Ascending aorta (tissue), 2 donors: Measurements from ENCODE around the gene CHGA. TPM values are rescaled to one million over a fixed set of nuclear protein-coding genes. Genes with fewer than 3 reads are reported as not detected.

Experiments
- DNase-seq, 2 donors: peaks; one replicate each; pipeline ENCODE4 v3.0.0-alpha.2; 2019; ENCODE audit warnings: low spot score in 2 of 2
- H3K27ac ChIP-seq, 2 donors: fragments of 200-600 bp; sonication (generic); one replicate each; pipeline ENCODE4 v1.5.1; 2016 to 2017; ENCODE audit warnings: mild to moderate bottlenecking in 1 of 2
- H3K27me3 ChIP-seq: fragments of 200-600 bp; sonication (generic); one replicate; pipeline ENCODE4 v1.5.1; 2017
- H3K36me3 ChIP-seq, 2 donors: fragments of 200-600 bp; sonication (generic); one replicate each; pipeline ENCODE4 v1.5.1; 2016
- H3K4me1 ChIP-seq, 2 donors: fragments of 200-600 bp; sonication (generic); one replicate each; pipeline ENCODE4 v1.5.1; 2016 to 2017; ENCODE audit warnings: mild to moderate bottlenecking in 1 of 2
- H3K4me3 ChIP-seq, 2 donors: fragments of 200-600 bp; sonication (generic); one replicate each; pipeline ENCODE4 v1.5.1; 2016 to 2017; ENCODE audit warnings: mild to moderate bottlenecking in 1 of 2
- H3K9me3 ChIP-seq, 2 donors: fragments of 200-600 bp; sonication (generic); one replicate each; pipeline ENCODE4 v1.5.1; 2016
- intact Hi-C: fragments of 100-400 bp; cut with DNase I; formaldehyde crosslinking; loops from one replicate; pipeline ENCODE4 v1.15.1; 2023
- total RNA-seq: library from RNA; depleted of rRNA; stranded (reverse); fragments of >200 nt; gene quantifications from one replicate; pipeline ENCODE4 v1.1.0, GENCODE V29; 2016
- TF ChIP-seq, protein P1 (sequence below), 3 experiments: fragments of 200-600 bp in 2 of 3; fragments of 450-650 bp in 1 of 3; sonication (generic) in 2 of 3; IDR thresholded peaks; one replicate each; pipeline ENCODE4 v1.5.1; 2016 to 2019; ENCODE audit warnings: antibody characterized with exemption in 3 of 3, mild to moderate bottlenecking in 1 of 3, moderate library complexity in 1 of 3

The CHGA gene
- total RNA-seq, 1 donor from 2014 or later: 0.32 TPM

DNA sequence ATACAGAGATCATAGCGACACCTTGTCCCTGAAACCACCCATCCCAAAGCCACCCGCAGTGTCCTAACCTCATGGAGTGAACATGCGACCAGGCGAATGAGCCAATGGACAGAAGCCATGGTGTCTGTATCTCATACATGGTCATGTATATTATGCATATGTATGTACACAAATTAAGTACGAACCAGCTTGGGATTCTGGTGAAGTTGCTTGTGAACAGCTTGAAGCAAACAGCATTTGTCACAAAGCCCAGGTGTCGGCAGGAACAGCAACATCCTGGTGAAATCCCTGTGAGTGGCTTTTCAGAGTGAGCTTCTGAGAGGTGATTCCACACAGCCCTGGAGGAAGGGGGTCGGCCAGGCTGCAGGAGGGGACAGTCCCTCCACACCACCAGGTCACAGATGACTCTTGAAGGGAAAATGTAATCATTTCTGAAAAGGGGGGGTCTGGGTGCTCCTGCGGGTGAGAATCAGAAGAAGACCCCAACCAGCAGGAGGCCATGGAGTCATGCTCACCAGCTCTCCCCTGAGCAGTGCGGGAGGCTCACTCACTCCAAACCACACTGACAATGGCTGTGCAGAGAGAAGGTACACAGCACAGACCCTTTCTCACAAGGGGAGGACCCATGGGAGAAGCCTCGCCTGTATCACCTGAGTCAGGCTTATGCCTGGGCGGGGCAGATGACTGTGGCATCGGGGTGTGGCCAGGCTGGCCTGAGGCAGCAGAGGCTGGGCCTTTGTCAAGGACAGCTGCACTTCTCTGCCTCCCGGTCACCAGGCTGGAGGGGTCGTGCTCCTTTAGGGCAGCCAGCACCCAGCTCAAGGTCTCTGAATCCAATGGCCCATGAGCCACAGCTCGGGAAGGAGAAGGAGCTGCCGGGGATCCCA, 14.3 kb downstream of the CHGA start:
- Histone ChIP-seq H3K9me3 (no peaks in the 10 kb centered on the region), H3K27me3 (no peaks in the 10 kb centered on the region), H3K4me3 (no peak overlapping the region), H3K36me3 (peaks cover 18 to 38% of the 10 kb centered on the region in 2 donors), H3K4me1 (no peaks in the 10 kb centered on the region), H3K27ac (no peak overlapping the region)
- no peak for DNase-seq
- TF ChIP-seq, protein P1, sequence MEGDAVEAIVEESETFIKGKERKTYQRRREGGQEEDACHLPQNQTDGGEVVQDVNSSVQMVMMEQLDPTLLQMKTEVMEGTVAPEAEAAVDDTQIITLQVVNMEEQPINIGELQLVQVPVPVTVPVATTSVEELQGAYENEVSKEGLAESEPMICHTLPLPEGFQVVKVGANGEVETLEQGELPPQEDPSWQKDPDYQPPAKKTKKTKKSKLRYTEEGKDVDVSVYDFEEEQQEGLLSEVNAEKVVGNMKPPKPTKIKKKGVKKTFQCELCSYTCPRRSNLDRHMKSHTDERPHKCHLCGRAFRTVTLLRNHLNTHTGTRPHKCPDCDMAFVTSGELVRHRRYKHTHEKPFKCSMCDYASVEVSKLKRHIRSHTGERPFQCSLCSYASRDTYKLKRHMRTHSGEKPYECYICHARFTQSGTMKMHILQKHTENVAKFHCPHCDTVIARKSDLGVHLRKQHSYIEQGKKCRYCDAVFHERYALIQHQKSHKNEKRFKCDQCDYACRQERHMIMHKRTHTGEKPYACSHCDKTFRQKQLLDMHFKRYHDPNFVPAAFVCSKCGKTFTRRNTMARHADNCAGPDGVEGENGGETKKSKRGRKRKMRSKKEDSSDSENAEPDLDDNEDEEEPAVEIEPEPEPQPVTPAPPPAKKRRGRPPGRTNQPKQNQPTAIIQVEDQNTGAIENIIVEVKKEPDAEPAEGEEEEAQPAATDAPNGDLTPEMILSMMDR (IDR thresholded peaks at IDR 0.05): no peak
- intact Hi-C loops: no loop called here

DNA sequence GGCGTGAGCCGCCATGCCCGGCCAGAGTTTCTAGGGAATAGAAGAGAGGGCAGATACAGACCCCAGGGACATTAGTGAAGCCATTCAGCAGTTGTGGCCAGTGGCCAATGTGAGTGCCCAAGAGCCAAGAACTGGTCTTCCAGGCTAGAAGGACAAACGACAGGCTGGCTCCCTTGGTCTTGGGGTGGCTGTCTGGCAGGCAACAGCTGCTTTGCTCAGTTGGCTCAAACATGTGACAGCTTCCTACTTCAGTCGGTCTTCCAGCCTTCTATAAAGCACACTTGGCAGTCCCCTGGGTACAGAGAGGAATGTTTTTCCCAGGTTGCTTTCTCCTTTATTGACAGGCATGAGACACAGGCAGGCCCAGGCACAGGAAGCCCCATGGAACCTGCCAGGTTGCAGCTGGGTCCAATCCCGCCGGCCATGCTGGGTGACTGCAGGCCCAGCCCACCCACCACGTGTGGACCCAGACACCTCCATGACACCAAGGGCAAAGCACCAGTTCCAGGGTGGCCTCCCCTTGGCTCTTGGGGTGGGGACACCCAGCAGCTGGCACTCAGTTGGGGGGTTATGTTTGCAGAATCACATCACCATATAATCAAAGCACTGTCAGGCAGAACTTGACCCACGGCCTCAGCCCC, 15.4 kb downstream of the CHGA start:
- Histone ChIP-seq H3K4me3 (no peak overlapping the region), H3K9me3 (no peaks in the 10 kb centered on the region), H3K4me1 (no peaks in the 10 kb centered on the region), H3K27me3 (no peaks in the 10 kb centered on the region), H3K27ac (no peak overlapping the region), H3K36me3 (peaks cover 20 to 46% of the 10 kb centered on the region in 2 donors)
- intact Hi-C loops: no loop called here
- TF ChIP-seq, protein P1 (IDR thresholded peaks at IDR 0.05): no peak
- DNase-seq: no peak

- H3K9me3 ChIP-seq: no peaks in the 10 kb centered on the region
- TF ChIP-seq, protein P1 (IDR thresholded peaks at IDR 0.05): no peak
- peaks cover 25 to 54% of the 10 kb centered on the region in 2 donors for H3K36me3 ChIP-seq
- H3K4me1 ChIP-seq: no peaks in the 10 kb centered on the region
- intact Hi-C loops: no loop called here
- DNase-seq: no peak
- H3K27me3 ChIP-seq: no peaks in the 10 kb centered on the region
- no peak overlapping the region for H3K4me3 ChIP-seq
- H3K27ac ChIP-seq: no peak overlapping the region
Measured at GRCh38 chr14:92938890-92939671, 16.1 kb downstream of the CHGA start.

GRCh38 chr14:92939699-92940098, 16.7 kb downstream of the CHGA start:
- intact Hi-C loops: no loop called here
- Histone ChIP-seq H3K27me3 (no peaks in the 10 kb centered on the region), H3K36me3 (peaks cover 26 to 57% of the 10 kb centered on the region in 2 donors), H3K9me3 (no peaks in the 10 kb centered on the region), H3K4me3 (no peak overlapping the region), H3K4me1 (no peaks in the 10 kb centered on the region), H3K27ac (no peak overlapping the region)
- TF ChIP-seq, protein P1 (IDR thresholded peaks at IDR 0.05): no peak
- DNase-seq: no peak

GRCh38 chr14:92940543-92940942, 17.6 kb downstream of the CHGA start:
- DNase-seq: no peak
- Histone ChIP-seq H3K4me3 (no peak overlapping the region), H3K27ac (no peak overlapping the region), H3K27me3 (no peaks in the 10 kb centered on the region), H3K4me1 (no peaks in the 10 kb centered on the region), H3K36me3 (peaks cover 33 to 65% of the 10 kb centered on the region in 2 donors), H3K9me3 (no peaks in the 10 kb centered on the region)
- intact Hi-C loops: no loop called here
- TF ChIP-seq, protein P1 (IDR thresholded peaks at IDR 0.05): no peak
